A549 (cell line): ENCODE results near the gene CPLANE1.
"Not testable (repeated sequence)": the region's sequence is repeated elsewhere in the genome, so short reads cannot be mapped to it uniquely, and the experiment has no call there.

Source experiments
- BHLHE40 ChIP-seq: IDR thresholded peaks from 2 replicates; pipeline ENCODE4 v1.6.1; 2012; ENCODE audit warnings: low read depth, low read length, inconsistent platforms
- CEBPB ChIP-seq, 2 experiments: fragments of >200 bp in 1 of 2; sonication (Bioruptor Twin) in 1 of 2; formaldehyde crosslinking in 1 of 2; IDR thresholded peaks; 2 replicates each; pipeline ENCODE4 v1.6.1; 2012 to 2016
- EHMT2 ChIP-seq: fragments of 200-600 bp; sonication (generic); IDR thresholded peaks from 2 replicates; pipeline ENCODE4 v1.6.1; 2016; ENCODE audit warnings: antibody characterized with exemption, low read depth, mild to moderate bottlenecking, moderate library complexity
- GATA3 ChIP-seq: IDR thresholded peaks from 2 replicates; pipeline ENCODE4 v1.6.1; 2012; ENCODE audit warnings: borderline replicate concordance
- POLR2A ChIP-seq: IDR thresholded peaks from 2 replicates; pipeline ENCODE4 v1.6.1; 2012; ENCODE audit warnings: mild to moderate bottlenecking, low read length
- TF ChIP-seq, protein P1 (sequence below): fragments of 250-450 bp; sonication (Bioruptor Pico); IDR thresholded peaks from 2 replicates; pipeline ENCODE4 v1.5.0; 2021; ENCODE audit warnings: mild to moderate bottlenecking, moderate library complexity, borderline replicate concordance
- TF ChIP-seq, protein P2 (sequence below): fragments of >200 bp; sonication (Bioruptor Twin); formaldehyde crosslinking; IDR thresholded peaks from 3 replicates; pipeline ENCODE4 v1.5.1; 2016
- TF ChIP-seq, protein P3 (sequence below): fragments of 200-600 bp; sonication (generic); IDR thresholded peaks from 2 replicates; pipeline ENCODE4 v1.6.1; 2016; ENCODE audit warnings: antibody characterized with exemption, mild to moderate bottlenecking, moderate library complexity
- TF ChIP-seq, protein P4 (sequence below): IDR thresholded peaks from 2 replicates; pipeline ENCODE4 v1.6.1; 2012

DNA sequence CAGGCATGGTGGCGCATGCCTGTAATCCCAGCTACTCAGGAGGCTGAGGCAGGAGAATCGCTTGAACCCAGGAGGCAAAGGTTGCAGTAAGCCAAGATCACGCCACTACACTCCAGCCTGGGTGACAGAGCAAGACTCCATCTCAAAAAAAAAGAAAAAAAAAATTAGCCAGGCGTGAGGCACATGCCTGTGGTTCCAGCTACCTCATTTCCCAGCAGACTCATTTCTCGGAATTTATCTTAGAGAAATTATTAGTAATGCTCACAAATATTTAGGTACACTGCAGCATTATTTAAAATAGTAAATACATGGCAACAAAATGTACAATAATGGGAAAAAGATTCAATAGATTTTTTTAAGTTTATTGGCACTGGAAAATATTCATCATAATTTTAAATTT lies 29.8 kb downstream of the CPLANE1 start:
- TF ChIP-seq, protein P1, sequence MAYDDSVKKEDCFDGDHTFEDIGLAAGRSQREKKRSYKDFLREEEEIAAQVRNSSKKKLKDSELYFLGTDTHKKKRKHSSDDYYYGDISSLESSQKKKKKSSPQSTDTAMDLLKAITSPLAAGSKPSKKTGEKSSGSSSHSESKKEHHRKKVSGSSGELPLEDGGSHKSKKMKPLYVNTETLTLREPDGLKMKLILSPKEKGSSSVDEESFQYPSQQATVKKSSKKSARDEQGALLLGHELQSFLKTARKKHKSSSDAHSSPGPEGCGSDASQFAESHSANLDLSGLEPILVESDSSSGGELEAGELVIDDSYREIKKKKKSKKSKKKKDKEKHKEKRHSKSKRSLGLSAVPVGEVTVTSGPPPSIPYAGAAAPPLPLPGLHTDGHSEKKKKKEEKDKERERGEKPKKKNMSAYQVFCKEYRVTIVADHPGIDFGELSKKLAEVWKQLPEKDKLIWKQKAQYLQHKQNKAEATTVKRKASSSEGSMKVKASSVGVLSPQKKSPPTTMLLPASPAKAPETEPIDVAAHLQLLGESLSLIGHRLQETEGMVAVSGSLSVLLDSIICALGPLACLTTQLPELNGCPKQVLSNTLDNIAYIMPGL (CRISPR knock-in tag) = not testable (repeated sequence)
- TF ChIP-seq, protein P2, sequence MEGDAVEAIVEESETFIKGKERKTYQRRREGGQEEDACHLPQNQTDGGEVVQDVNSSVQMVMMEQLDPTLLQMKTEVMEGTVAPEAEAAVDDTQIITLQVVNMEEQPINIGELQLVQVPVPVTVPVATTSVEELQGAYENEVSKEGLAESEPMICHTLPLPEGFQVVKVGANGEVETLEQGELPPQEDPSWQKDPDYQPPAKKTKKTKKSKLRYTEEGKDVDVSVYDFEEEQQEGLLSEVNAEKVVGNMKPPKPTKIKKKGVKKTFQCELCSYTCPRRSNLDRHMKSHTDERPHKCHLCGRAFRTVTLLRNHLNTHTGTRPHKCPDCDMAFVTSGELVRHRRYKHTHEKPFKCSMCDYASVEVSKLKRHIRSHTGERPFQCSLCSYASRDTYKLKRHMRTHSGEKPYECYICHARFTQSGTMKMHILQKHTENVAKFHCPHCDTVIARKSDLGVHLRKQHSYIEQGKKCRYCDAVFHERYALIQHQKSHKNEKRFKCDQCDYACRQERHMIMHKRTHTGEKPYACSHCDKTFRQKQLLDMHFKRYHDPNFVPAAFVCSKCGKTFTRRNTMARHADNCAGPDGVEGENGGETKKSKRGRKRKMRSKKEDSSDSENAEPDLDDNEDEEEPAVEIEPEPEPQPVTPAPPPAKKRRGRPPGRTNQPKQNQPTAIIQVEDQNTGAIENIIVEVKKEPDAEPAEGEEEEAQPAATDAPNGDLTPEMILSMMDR = not testable (repeated sequence)
- not testable (repeated sequence) for TF ChIP-seq EHMT2; POLR2A; CEBPB (IDR thresholded peaks at IDR 0.05); GATA3; BHLHE40
- TF ChIP-seq, protein P3, sequence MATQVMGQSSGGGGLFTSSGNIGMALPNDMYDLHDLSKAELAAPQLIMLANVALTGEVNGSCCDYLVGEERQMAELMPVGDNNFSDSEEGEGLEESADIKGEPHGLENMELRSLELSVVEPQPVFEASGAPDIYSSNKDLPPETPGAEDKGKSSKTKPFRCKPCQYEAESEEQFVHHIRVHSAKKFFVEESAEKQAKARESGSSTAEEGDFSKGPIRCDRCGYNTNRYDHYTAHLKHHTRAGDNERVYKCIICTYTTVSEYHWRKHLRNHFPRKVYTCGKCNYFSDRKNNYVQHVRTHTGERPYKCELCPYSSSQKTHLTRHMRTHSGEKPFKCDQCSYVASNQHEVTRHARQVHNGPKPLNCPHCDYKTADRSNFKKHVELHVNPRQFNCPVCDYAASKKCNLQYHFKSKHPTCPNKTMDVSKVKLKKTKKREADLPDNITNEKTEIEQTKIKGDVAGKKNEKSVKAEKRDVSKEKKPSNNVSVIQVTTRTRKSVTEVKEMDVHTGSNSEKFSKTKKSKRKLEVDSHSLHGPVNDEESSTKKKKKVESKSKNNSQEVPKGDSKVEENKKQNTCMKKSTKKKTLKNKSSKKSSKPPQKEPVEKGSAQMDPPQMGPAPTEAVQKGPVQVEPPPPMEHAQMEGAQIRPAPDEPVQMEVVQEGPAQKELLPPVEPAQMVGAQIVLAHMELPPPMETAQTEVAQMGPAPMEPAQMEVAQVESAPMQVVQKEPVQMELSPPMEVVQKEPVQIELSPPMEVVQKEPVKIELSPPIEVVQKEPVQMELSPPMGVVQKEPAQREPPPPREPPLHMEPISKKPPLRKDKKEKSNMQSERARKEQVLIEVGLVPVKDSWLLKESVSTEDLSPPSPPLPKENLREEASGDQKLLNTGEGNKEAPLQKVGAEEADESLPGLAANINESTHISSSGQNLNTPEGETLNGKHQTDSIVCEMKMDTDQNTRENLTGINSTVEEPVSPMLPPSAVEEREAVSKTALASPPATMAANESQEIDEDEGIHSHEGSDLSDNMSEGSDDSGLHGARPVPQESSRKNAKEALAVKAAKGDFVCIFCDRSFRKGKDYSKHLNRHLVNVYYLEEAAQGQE = not testable (repeated sequence)
- TF ChIP-seq, protein P4, sequence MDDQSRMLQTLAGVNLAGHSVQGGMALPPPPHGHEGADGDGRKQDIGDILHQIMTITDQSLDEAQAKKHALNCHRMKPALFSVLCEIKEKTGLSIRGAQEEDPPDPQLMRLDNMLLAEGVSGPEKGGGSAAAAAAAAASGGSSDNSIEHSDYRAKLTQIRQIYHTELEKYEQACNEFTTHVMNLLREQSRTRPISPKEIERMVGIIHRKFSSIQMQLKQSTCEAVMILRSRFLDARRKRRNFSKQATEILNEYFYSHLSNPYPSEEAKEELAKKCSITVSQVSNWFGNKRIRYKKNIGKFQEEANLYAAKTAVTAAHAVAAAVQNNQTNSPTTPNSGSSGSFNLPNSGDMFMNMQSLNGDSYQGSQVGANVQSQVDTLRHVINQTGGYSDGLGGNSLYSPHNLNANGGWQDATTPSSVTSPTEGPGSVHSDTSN = not testable (repeated sequence)
